IMR-90 (cell line): ENCODE measurements around the gene TNFRSF4. TPM values are rescaled to one million over a fixed set of nuclear protein-coding genes. Genes with fewer than 3 reads are reported as not detected.

Experiments
- ATAC-seq: fragments of 200-7000 bp; cut with Tn5 transposase; 2 replicates; pipeline ENCODE4 v1.9.1; 2020; ENCODE audit warnings: low read depth, mild to moderate bottlenecking, moderate library complexity
- BruUV-seq: library from RNA; stranded (reverse); fragments of 400-500 nt; replicated peaks from 2 replicates; lab custom pipeline; 2021; lab: Mats Ljungman, UMichigan
- CTCF ChIA-PET: fragments of 300-600 bp; formaldehyde crosslinking; extraction: SDS; loops from one replicate; lab custom pipeline; 2021; ENCODE audit warnings: antibody characterized with exemption; lab: Yijun Ruan, JAX
- POLR2A ChIA-PET: fragments of 300-600 bp; sonication (Branson Sonifier 250); formaldehyde crosslinking; loops from one replicate; lab custom pipeline; 2022; ENCODE audit warnings: antibody characterized with exemption; ENCODE audit not compliant: unreplicated experiment; lab: Charles Lee
- DNase-seq: peaks from one replicate; pipeline ENCODE4 v3.0.0; 2013
- H2AFZ ChIP-seq: replicated peaks from 2 replicates; pipeline ENCODE3; 2013; ENCODE audit warnings: low read length, mild to moderate bottlenecking; ENCODE audit not compliant: poor library complexity
- H2AK5ac ChIP-seq: 2 replicates; pipeline ENCODE4 v1.6.1; 2013; ENCODE audit warnings: low read depth, low read length, inconsistent platforms
- H2AK9ac ChIP-seq: replicated peaks from 2 replicates; pipeline ENCODE3; 2013; ENCODE audit warnings: mild to moderate bottlenecking, low read depth, low read length, moderate library complexity; ENCODE audit not compliant: poor library complexity
- H2BK120ac ChIP-seq: 2 replicates; pipeline ENCODE4 v1.6.1; 2013; ENCODE audit warnings: low read depth, low read length, inconsistent platforms
- H2BK15ac ChIP-seq: 3 replicates; pipeline ENCODE4 v1.6.1; 2013; ENCODE audit warnings: low read depth, low read length, inconsistent platforms
- H2BK20ac ChIP-seq: 2 replicates; pipeline ENCODE4 v1.6.1; 2013; ENCODE audit warnings: low read depth, mild to moderate bottlenecking, inconsistent platforms, low read length, moderate library complexity
- H2BK5ac ChIP-seq: 2 replicates; pipeline ENCODE4 v1.6.1; 2013; ENCODE audit warnings: mild to moderate bottlenecking, low read depth, low read length, inconsistent platforms; ENCODE audit not compliant: poor library complexity, severe bottlenecking
- H3K14ac ChIP-seq: replicated peaks from 2 replicates; pipeline ENCODE4 v1.6.1; 2013; ENCODE audit warnings: low read depth, low read length, inconsistent platforms
- H3K18ac ChIP-seq: 2 replicates; pipeline ENCODE4 v1.6.1; 2013; ENCODE audit warnings: low read depth, low read length, control low read depth
- H3K23ac ChIP-seq: 2 replicates; pipeline ENCODE4 v1.6.1; 2013; ENCODE audit warnings: low read depth, low read length, inconsistent platforms
- H3K27ac ChIP-seq: 2 replicates; pipeline ENCODE4 v1.5.1; 2013; ENCODE audit warnings: mild to moderate bottlenecking, control low read depth, low read length; ENCODE audit not compliant: insufficient read depth
- H3K27me3 ChIP-seq: 2 replicates; pipeline ENCODE4 v1.6.1; 2013; ENCODE audit warnings: low read length; ENCODE audit not compliant: control insufficient read depth, insufficient read depth
- H3K36me3 ChIP-seq: 2 replicates; pipeline ENCODE4 v1.6.1; 2013; ENCODE audit warnings: low read length, mixed read lengths; ENCODE audit not compliant: control insufficient read depth, insufficient read depth
- H3K4ac ChIP-seq: 2 replicates; pipeline ENCODE4 v1.6.1; 2013; ENCODE audit warnings: low read depth, low read length, inconsistent platforms
- H3K4me1 ChIP-seq: 2 replicates; pipeline ENCODE4 v1.6.1; 2013; ENCODE audit warnings: low read length, mixed read lengths; ENCODE audit not compliant: control insufficient read depth, insufficient read depth
- H3K4me2 ChIP-seq: 2 replicates; pipeline ENCODE4 v1.6.1; 2013; ENCODE audit warnings: low read depth, mild to moderate bottlenecking, control low read depth, low read length, moderate library complexity
- H3K4me3 ChIP-seq: 2 replicates; pipeline ENCODE4 v1.5.1; 2013; ENCODE audit warnings: low read depth, mild to moderate bottlenecking, control low read depth, low read length, moderate library complexity; ENCODE audit not compliant: insufficient read depth
- H3K56ac ChIP-seq: 2 replicates; pipeline ENCODE4 v1.6.1; 2013; ENCODE audit warnings: low read length, inconsistent platforms; ENCODE audit not compliant: insufficient read depth; ENCODE audit errors: extremely low read depth
- H3K79me1 ChIP-seq, 2 experiments: 2 replicates each; pipeline ENCODE4 v1.6.1; 2013; ENCODE audit warnings: low read length in 2 of 2, inconsistent platforms in 1 of 2, low read depth in 1 of 2
- H3K9ac ChIP-seq: 2 replicates; pipeline ENCODE4 v1.6.1; 2013; ENCODE audit warnings: low read depth, low read length, control low read depth
- H3K9me1 ChIP-seq: 2 replicates; pipeline ENCODE4 v1.6.1; 2013; ENCODE audit warnings: low read length, inconsistent platforms; ENCODE audit not compliant: insufficient read depth
- H3K9me3 ChIP-seq: 2 replicates; pipeline ENCODE4 v1.6.1; 2013; ENCODE audit warnings: low read length; ENCODE audit not compliant: control insufficient read depth, insufficient read depth
- H4K20me1 ChIP-seq: 2 replicates; pipeline ENCODE4 v1.6.1; 2013; ENCODE audit warnings: low read length, inconsistent platforms; ENCODE audit not compliant: insufficient read depth
- H4K5ac ChIP-seq: 2 replicates; pipeline ENCODE4 v1.6.1; 2013; ENCODE audit warnings: mild to moderate bottlenecking, low read depth, low read length, control low read depth
- H4K8ac ChIP-seq, 2 experiments: 2 replicates each; pipeline ENCODE4 v1.6.1; 2013; ENCODE audit warnings: low read depth in 2 of 2, low read length in 2 of 2, control low read depth in 1 of 2, inconsistent platforms in 1 of 2
- H4K91ac ChIP-seq: 2 replicates; pipeline ENCODE4 v1.6.1; 2013; ENCODE audit warnings: low read depth, low read length, inconsistent platforms; ENCODE audit not compliant: insufficient read depth
- ELK1 ChIP-seq: fragments of 150-350 bp; IDR thresholded peaks from 2 replicates; pipeline ENCODE4 v1.6.1; 2016; ENCODE audit warnings: low read depth, mild to moderate bottlenecking, low read length, moderate library complexity, borderline replicate concordance
- FOS ChIP-seq: fragments of 150-350 bp; IDR thresholded peaks from 2 replicates; pipeline ENCODE4 v1.6.1; 2016; ENCODE audit warnings: low read depth, low read length
- MXI1 ChIP-seq: IDR thresholded peaks from 2 replicates; pipeline ENCODE4 v1.6.1; 2012; ENCODE audit warnings: low read depth, mild to moderate bottlenecking, low read length, moderate library complexity, borderline replicate concordance
- POLR2A ChIP-seq: IDR thresholded peaks from 2 replicates; pipeline ENCODE4 v1.6.1; 2012; ENCODE audit warnings: mild to moderate bottlenecking, low read depth, low read length
- RCOR1 ChIP-seq: IDR thresholded peaks from 2 replicates; pipeline ENCODE4 v1.6.1; 2012; ENCODE audit warnings: mild to moderate bottlenecking, low read length, improper control_type of control experiment; ENCODE audit not compliant: insufficient replicate concordance
- SMC3 ChIP-seq: fragments of 150-350 bp; IDR thresholded peaks from 2 replicates; pipeline ENCODE4 v1.6.1; 2016; ENCODE audit warnings: low read depth, mild to moderate bottlenecking, antibody characterized with exemption, low read length, moderate library complexity
- USF2 ChIP-seq: fragments of 150-350 bp; IDR thresholded peaks from 2 replicates; pipeline ENCODE4 v1.6.1; 2017; ENCODE audit warnings: mild to moderate bottlenecking, antibody characterized with exemption, low read length, low read depth
- WGBS, 2 experiments: methylation state at CpG; one replicate each; pipeline versions ENCODE4 v1.1.5 to v1.1.7; 2013; ENCODE audit warnings: missing lambda C conversion rate in 2 of 2; ENCODE audit not compliant: insufficient read length in 1 of 2; ENCODE audit errors: extremely low coverage in 2 of 2; 5-methylcytosine and 5-hydroxymethylcytosine counted together
- dilution Hi-C: fragments of 300-500 bp; cut with HindIII; formaldehyde crosslinking; loops from one replicate; pipeline ENCODE4 v1.14.3; 2018; ENCODE audit warnings: low sequenced_read_pairs; ENCODE audit not compliant: unreplicated experiment
- in situ Hi-C: fragments of 300-500 bp; cut with MboI; formaldehyde crosslinking; loops from 3 replicates; pipeline ENCODE4 v1.14.3; 2019; ENCODE audit warnings: low sequenced_read_pairs, inconsistent platforms, mixed read lengths
- intact Hi-C: fragments of 100-400 bp; cut with micrococcal nuclease; formaldehyde crosslinking; loops from 2 replicates; pipeline ENCODE4 v1.10.0; 2022
- polyA plus RNA-seq, 3 experiments: library from polyadenylated mRNA; depleted of rRNA; stranded (reverse); fragments of >200 nt; gene quantifications; 2 replicates each; pipeline ENCODE4 v1.2.3, GENCODE V29; 2012; ENCODE audit warnings: low replicate concordance in 1 of 3
- total RNA-seq: library from RNA; depleted of rRNA; stranded (reverse); fragments of >200 nt; gene quantifications from 2 replicates; pipeline ENCODE4 v1.2.3, GENCODE V29; 2012

The TNFRSF4 gene
- total and polyA plus RNA-seq, 2 of the 4 experiments (the other 2 are of a cell fraction), result 0.15 TPM; not detected in 1

GRCh38 chr1:1202831-1203560, 11.0 kb downstream of the TNFRSF4 start:
- H3K27me3 ChIP-seq, result no peaks in the 10 kb centered on the region; the same call in 1 of the 2 replicates
- H3K23ac ChIP-seq, result no peak overlapping the region
- no peak overlapping the region for H2AK5ac ChIP-seq
- H4K91ac ChIP-seq, result no peak overlapping the region
- ATAC-seq, result no peak
- H3K18ac ChIP-seq, result no peak overlapping the region
- H3K9me1 ChIP-seq, result no peaks in the 10 kb centered on the region
- H3K9me3 ChIP-seq, result no peaks in the 10 kb centered on the region
- H3K4me3 ChIP-seq, result no peak overlapping the region
- no peak overlapping the region for H3K56ac ChIP-seq
- no peak overlapping the region for H3K4me2 ChIP-seq
- TF ChIP-seq USF2 (no peak), FOS (no peak), MXI1 (no peak), SMC3 (no peak), POLR2A (no peak), RCOR1 (no peak), ELK1 (no peak)
- 80% methylated on average over 3 of the region's 27 CpGs; no CpG with 5 or more reads in 1 of the 2 experiments for WGBS, 2 experiments
- peaks cover 3% of the 10 kb centered on the region; the same call in 1 of the 2 replicates for H3K4me1 ChIP-seq
- no peak overlapping the region for H3K9ac ChIP-seq
- H2AK9ac ChIP-seq, result peak overlapping the region; percentile 16
- no peak overlapping the region for H2AFZ ChIP-seq
- intact Hi-C loops (no loop called here), in situ Hi-C loops (no loop called here), dilution Hi-C loops (no loop called here)
- no peak overlapping the region for H2BK5ac ChIP-seq
- no peak overlapping the region for H4K8ac ChIP-seq
- H3K4ac ChIP-seq, result no peak overlapping the region
- no peaks in the 10 kb centered on the region for H3K36me3 ChIP-seq
- ChIA-PET CTCF (no interaction called here), POLR2A (no interaction called here)
- no peak overlapping the region for H3K27ac ChIP-seq
- no peak overlapping the region for H2BK120ac ChIP-seq
- no TSS peak for BruUV-seq
- no peaks in the 10 kb centered on the region for H4K20me1 ChIP-seq
- H2BK15ac ChIP-seq, result no peak overlapping the region
- no peaks in the 10 kb centered on the region for H3K79me1 ChIP-seq
- H3K14ac ChIP-seq, result no peak overlapping the region
- no peak for DNase-seq
- H2BK20ac ChIP-seq, result no peak overlapping the region
- H4K5ac ChIP-seq, result no peak overlapping the region
